GM19463 (cell line): ENCODE data around the gene TNIK.

Source experiments
- ATAC-seq: cut with Tn5 transposase; IDR thresholded peaks from one replicate; pipeline ENCODE4 v1.9.1; 2021; ENCODE audit warnings: mild to moderate bottlenecking, moderate library complexity; ENCODE audit not compliant: unreplicated experiment

Gene TNIK

DNA sequence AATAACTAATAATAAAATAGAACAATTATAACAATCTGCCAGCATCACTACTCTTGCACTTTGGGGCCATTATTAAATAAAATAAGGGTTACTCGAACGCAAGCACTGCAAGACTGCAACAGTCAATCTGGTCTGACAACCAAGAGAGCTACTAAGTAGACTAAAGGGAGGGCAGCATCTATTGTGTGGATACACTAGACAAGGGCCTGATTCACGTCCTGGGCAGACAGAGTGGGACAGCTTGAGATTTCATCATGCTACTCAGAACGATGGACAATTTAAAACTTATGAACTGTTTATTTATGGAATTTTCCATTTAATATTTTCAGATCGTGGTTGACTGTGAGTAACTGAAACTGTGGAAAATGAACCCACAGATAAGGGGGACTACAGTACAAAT is 39.5 kb downstream of the TNIK start:
- ATAC-seq: no peak

- no peak for ATAC-seq
Measured at GRCh38 chr3:171419457-171419856, 40.7 kb downstream of the TNIK start.

GRCh38 chr3:171417813-171418212 is 42.4 kb downstream of the TNIK start:
- ATAC-seq: no peak

GRCh38 chr3:171417137-171417536 is 43.1 kb downstream of the TNIK start:
- no peak for ATAC-seq

DNA sequence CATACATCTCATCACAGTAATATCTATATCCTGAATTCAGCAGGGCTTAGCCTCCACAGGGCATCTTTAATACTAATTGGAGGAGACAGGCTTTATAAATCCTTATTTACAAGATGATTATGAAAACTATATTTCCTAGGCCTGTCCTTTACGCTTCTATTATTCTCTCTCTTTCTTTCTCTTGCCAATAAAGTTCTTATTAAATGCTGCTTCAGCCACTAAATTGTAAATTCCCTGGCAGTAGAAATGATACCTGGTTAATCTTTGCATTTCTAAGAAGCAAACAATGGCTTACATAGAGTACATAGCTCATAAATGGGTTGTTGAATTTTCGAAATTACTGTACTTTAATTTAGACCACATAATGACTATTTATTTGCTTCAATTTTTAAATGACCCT is 43.5 kb downstream of the TNIK start:
- no peak for ATAC-seq

DNA sequence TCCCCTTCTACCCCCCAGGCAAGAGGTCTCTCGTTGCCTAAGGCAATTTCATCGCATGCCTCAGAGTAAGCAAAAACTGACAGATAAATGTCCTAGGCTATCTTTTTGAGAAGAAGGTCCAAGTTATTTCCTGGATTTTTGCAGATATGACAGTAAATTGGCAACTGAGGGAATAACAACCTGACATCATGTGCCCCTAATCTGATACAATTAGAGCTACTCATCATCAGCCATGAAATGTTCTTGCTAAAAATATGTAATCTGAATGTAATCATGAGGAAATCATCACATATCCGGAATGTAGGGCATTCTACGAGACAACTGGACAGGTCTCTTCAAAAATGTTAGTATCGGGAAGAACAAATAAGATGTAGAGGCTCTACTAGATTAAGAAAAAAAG is 44.1 kb downstream of the TNIK start:
- no peak for ATAC-seq

- no peak for ATAC-seq
Measured at GRCh38 chr3:171415070-171415469, 45.1 kb downstream of the TNIK start.

- ATAC-seq: no peak
Measured at GRCh38 chr3:171412473-171412872, 47.7 kb downstream of the TNIK start.

DNA sequence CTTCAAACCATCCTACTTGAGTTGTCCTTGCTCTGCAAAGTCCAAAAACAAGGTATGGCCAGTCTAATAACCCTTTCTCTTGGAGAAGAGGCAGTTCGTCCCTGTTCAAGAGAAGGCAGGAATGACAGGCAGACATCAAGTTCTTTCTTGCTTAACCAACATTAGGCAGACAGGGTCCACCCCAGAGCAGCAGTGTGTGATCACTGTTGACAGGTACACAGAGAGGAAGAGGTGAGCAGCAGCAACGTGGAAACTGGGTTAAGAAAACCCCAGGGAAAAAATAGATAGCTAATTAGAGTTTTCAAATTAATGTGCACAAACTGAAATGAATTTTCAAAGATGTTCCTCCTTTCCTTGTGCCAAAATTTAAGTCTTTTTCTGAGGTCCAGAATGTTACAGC is 48.2 kb downstream of the TNIK start:
- ATAC-seq: no peak

DNA sequence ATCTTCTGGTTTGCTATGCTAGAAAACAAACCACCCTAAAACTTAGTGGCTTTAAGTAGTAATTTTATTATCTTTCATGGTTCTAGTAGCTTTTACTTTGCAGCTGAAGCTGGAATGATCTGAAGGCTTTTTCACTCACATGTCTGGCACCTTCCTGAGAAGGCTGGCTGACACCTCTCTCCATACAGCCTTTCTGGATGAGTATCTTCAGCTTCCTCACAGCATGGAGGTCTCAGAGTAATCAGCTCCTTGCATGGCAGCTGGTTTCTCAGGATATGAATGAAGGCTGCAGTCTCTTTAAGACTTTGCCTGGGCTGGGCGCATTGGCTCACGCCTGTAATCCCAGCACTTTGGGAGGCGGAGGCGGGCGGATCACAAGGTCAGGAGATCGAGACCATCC is 50.0 kb downstream of the TNIK start:
- ATAC-seq: no peak

DNA sequence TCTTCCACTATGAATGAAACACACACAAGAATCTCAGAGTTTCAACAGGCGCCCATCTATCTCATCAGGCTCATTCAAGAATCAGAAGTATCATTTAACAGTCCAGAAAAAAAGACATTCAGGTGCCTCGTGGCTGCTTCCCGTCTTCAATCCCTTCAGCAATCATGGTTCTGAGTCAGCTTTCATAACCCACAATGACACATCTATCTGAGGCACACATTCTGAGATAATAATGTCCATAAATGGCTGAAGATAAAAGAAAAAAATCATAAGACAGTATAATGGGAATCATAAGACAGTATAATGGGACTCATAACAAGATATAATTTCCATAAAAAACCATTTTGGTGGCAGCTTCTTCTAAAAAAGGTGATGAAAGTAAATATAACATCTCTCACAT is 52.4 kb downstream of the TNIK start:
- no peak for ATAC-seq

DNA sequence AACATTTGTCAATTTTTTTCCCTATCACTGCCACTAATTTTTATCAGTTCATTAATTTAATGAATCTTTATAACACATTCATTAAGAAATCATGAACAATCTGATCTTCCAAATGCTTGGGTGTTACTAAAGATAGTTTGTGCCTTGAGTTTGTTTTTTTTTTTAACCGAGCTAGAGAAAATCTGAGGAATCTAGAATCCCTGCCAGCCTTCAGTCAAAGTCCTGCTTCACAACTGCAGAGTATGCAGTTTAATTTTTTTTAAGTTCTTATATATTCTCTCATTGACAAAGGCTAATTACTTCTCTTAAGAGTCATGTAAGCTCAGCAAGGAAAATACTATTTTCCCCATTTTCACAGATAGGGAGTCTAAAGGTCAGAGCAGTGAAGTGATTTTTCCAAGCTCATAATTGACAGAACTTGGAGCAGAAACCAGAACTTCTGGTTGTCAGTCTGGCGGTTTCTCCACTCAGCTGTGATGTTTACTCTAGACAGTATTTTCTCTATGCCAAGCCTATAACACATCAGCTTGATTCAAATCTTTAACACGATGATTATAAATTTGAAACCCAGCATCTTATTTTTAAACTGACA is 55.7 kb downstream of the TNIK start:
- no peak for ATAC-seq

- no peak for ATAC-seq
Measured at GRCh38 chr3:171402281-171402680, 57.9 kb downstream of the TNIK start.

DNA sequence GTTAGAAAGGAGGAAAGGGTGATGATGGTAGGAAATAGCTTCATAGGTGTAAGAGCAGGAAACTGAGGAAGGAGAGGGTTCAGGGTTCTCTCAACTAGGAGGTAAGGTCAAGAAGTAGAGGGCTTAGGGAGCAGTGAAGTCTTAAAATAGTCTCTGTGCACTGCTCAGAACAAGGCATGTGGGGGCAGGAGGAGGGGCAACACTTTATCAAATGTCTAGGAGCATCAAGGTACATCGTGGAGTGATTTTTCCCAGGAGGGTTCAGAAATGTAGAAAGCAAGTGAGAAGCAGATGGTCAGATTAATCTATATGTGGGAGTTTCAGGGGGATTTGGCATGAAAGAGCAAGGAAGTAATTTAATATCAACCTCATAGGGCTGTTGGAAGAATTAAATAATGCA is 58.8 kb downstream of the TNIK start:
- no peak for ATAC-seq

- ATAC-seq: no peak
Measured at GRCh38 chr3:171399842-171400241, 60.4 kb downstream of the TNIK start.

GRCh38 chr3:171398343-171398742 is 61.9 kb downstream of the TNIK start:
- ATAC-seq: no peak

- ATAC-seq: no peak
Measured at GRCh38 chr3:171397089-171397488, 63.1 kb downstream of the TNIK start.

DNA sequence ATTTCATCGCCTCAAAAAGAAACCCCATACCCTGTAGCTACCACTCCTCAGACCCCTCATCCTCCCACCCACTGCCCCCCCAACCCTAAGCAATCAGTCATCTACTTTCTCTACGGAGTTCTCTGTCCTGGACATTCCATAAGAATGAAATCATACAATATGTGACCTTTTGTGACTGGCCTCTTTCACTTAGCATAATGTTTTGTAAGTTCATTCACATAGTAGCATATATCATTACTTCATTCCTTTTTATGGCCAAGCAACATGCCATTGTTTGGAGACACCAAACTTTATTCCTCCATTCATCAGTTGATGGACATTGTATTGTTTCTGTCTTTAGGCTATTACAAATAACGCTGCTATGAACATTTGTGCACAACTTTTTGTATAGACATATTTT is 64.2 kb downstream of the TNIK start:
- no peak for ATAC-seq

GRCh38 chr3:171393032-171393744 is 67.0 kb downstream of the TNIK start:
- ATAC-seq: no peak

- ATAC-seq: no peak
Measured at GRCh38 chr3:171391432-171391831, 68.8 kb downstream of the TNIK start.

GRCh38 chr3:171390051-171390941 is 69.9 kb downstream of the TNIK start:
- no peak for ATAC-seq

DNA sequence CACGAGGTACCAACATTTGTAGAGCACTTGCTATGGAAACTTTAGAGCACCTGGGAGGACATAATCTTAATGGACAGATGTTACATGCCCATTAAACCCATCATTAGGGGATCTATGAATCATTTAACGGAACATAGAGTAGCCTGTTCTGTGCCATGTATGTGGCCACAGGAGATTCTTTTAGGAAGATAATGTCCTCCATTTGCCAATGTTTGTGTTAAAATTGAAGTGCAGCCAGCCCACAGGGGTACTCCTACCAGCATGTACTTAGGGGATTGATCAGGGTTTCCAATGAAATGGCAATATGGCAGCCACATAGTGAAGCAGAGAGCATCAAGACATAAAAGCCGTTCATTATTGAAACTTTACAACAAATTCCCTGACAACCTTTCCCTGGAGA is 70.7 kb downstream of the TNIK start:
- ATAC-seq: no peak
